HepG2 (cell line): ENCODE results near the gene SPAG5. TPM values are rescaled to one million over a fixed set of nuclear protein-coding genes. Genes with fewer than 3 reads are reported as not detected.

Experiments
- ATAD3A ChIP-seq: sonication (generic); formaldehyde crosslinking; IDR thresholded peaks from 2 replicates; pipeline ENCODE4 v1.4.0; 2020; ENCODE audit warnings: missing genetic modification reagents
- HMGA1 ChIP-seq: sonication (generic); formaldehyde crosslinking; conservative IDR thresholded peaks from 2 replicates; pipeline ENCODE4 v1.4.0; 2020; ENCODE audit warnings: missing genetic modification reagents
- HNRNPLL ChIP-seq: fragments of 200-400 bp; formaldehyde crosslinking; IDR thresholded peaks from 2 replicates; pipeline ENCODE4 v1.6.1; 2017; ENCODE audit warnings: mild to moderate bottlenecking, low read depth, low read length; ENCODE audit not compliant: poor library complexity, severe bottlenecking
- MLLT10 ChIP-seq: sonication (generic); formaldehyde crosslinking; IDR thresholded peaks from 2 replicates; pipeline ENCODE4 v1.4.0; 2020; ENCODE audit warnings: missing genetic modification reagents
- POGZ ChIP-seq: sonication (generic); formaldehyde crosslinking; IDR thresholded peaks from 2 replicates; pipeline ENCODE4 v1.4.0; 2020; ENCODE audit warnings: mild to moderate bottlenecking, missing genetic modification reagents
- SAFB2 ChIP-seq: sonication (generic); formaldehyde crosslinking; IDR thresholded peaks from 2 replicates; pipeline ENCODE4 v1.5.1; 2020; ENCODE audit warnings: missing genetic modification reagents, low read depth, mild to moderate bottlenecking, borderline replicate concordance
- SAP130 ChIP-seq: IDR thresholded peaks from 2 replicates; pipeline ENCODE4 v1.6.1; 2016; ENCODE audit warnings: low read depth
- SRSF1 ChIP-seq: fragments of 200-400 bp; formaldehyde crosslinking; optimal IDR thresholded peaks from 2 replicates; pipeline ENCODE3; 2017; ENCODE audit warnings: mild to moderate bottlenecking, low read depth, low read length, moderate library complexity
- ZFP1 ChIP-seq: IDR thresholded peaks from 2 replicates; pipeline ENCODE4 v1.6.1; 2016
- ZMAT3 ChIP-seq: sonication (generic); formaldehyde crosslinking; conservative IDR thresholded peaks from 2 replicates; pipeline ENCODE4 v1.7.0; 2021; ENCODE audit warnings: missing genetic modification reagents
- ZNF264 ChIP-seq: sonication (generic); formaldehyde crosslinking; IDR thresholded peaks from 2 replicates; pipeline ENCODE4 v1.4.0; 2020; ENCODE audit warnings: missing genetic modification reagents
- ZNF629 ChIP-seq: sonication (generic); formaldehyde crosslinking; conservative IDR thresholded peaks from 2 replicates; pipeline ENCODE4 v1.5.0; 2020; ENCODE audit warnings: missing genetic modification reagents
- ZNF652 ChIP-seq: IDR thresholded peaks from 2 replicates; pipeline ENCODE4 v1.6.1; 2016; ENCODE audit warnings: low read depth, borderline replicate concordance
- ZNF713 ChIP-seq: sonication (generic); formaldehyde crosslinking; IDR thresholded peaks from 2 replicates; pipeline ENCODE4 v1.4.0; 2020; ENCODE audit warnings: mild to moderate bottlenecking, missing genetic modification reagents
- polyA plus RNA-seq, 8 experiments: library from polyadenylated mRNA; depleted of rRNA in 3 of 8; stranded (reverse) in 7 of 8; unstranded in 1 of 8; fragments of >200 nt; fragmentation: Illumina TruSeq in 4 of 8; extraction: Trizol in 4 of 8; gene quantifications; 2 replicates each; pipeline versions ENCODE4 v1.2.1 to v1.2.3, GENCODE V29; 2011 to 2016; ENCODE audit warnings: low read depth in 4 of 8, missing spikeins in 1 of 8, mixed read lengths in 1 of 8; ENCODE audit not compliant: insufficient read depth in 1 of 8
- total RNA-seq, 5 experiments: library from RNA; depleted of rRNA; stranded (reverse); fragments of >200 nt; fragmentation: Illumina TruSeq; extraction: Trizol; gene quantifications; 2 replicates each; pipeline ENCODE4 v1.2.3, GENCODE V29; 2016; ENCODE audit warnings: low read depth in 1 of 5
- TF ChIP-seq, protein P1 (sequence below), 2 experiments: sonication (generic) in 1 of 2; formaldehyde crosslinking in 1 of 2; IDR thresholded peaks; 2 replicates each; pipeline versions ENCODE4 v1.5.1 to v1.6.1; 2011 to 2020; ENCODE audit warnings: borderline replicate concordance in 1 of 2, low read depth in 1 of 2, low read length in 1 of 2, mild to moderate bottlenecking in 1 of 2, missing genetic modification reagents in 1 of 2, moderate library complexity in 1 of 2
- TF ChIP-seq, protein P2 (sequence below): IDR thresholded peaks from 2 replicates; pipeline ENCODE4 v1.6.1; 2016; ENCODE audit warnings: missing compliant biosample characterization, missing genetic modification reagents, borderline replicate concordance
- TF ChIP-seq, protein P3 (sequence below): fragments of 450-650 bp; IDR thresholded peaks from 2 replicates; pipeline ENCODE4 v1.6.1; 2016
- TF ChIP-seq, protein P4 (sequence below): IDR thresholded peaks from 2 replicates; pipeline ENCODE4 v1.6.1; 2016; ENCODE audit warnings: missing compliant biosample characterization, missing genetic modification reagents, borderline replicate concordance
- TF ChIP-seq, protein P5 (sequence below): sonication (generic); formaldehyde crosslinking; IDR thresholded peaks from 2 replicates; pipeline ENCODE4 v1.8.1; 2023; ENCODE audit warnings: mild to moderate bottlenecking, missing genetic modification reagents, borderline replicate concordance
- TF ChIP-seq, protein P6 (sequence below): sonication (generic); formaldehyde crosslinking; IDR thresholded peaks from 2 replicates; pipeline ENCODE4 v1.4.0; 2020; ENCODE audit warnings: missing genetic modification reagents

The SPAG5 gene
- total and polyA plus RNA-seq, 2 of the 13 experiments (the other 11 are each of a cell fraction or from before 2014, with no cell fraction given), result 41.4 to 98.0 TPM

DNA sequence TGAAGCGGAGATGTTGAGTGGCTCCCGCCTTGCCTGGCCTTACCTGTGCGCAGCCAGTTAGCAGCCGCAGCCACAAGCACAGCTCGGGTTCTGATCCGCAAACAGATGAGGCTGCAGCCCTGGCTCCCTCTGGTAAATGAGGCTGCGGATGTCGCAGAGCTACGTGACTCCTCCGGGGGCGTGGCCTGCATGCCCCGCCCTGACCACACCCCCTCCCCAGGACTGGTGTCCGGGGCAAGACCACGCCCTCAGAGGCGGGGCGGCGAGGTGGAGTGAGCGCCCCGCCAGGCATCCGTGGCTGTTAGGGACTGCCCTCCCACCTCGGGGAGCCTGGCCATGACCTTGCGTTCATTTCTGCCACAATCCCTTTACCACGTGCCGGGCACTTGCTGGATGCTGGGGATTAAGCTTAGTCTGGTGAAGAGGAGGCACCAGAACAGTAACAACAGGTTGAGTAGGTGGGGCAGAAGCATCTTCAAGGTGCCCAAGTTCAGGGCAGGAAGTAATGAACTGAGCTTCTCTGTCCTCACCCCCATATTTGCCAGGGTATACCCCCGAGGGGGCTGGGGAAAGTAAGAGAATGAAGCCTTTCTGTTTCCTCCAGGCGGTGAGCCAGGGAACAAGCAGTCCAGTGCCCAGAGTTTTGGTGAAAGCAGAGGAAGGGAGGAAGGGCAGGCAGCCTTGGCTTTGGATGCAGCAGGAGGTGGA, 21.9 kb downstream of the SPAG5 start, which contains the start of gene ALDOC (continued):
- TF ChIP-seq, protein P1, sequence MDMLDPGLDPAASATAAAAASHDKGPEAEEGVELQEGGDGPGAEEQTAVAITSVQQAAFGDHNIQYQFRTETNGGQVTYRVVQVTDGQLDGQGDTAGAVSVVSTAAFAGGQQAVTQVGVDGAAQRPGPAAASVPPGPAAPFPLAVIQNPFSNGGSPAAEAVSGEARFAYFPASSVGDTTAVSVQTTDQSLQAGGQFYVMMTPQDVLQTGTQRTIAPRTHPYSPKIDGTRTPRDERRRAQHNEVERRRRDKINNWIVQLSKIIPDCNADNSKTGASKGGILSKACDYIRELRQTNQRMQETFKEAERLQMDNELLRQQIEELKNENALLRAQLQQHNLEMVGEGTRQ (IDR thresholded peaks at IDR 0.05; ENCODE audit: low read depth, low read length), result no peak; the same call in 1 of the 2 replicates
- TF ChIP-seq, protein P1 (CRISPR knock-in tag; IDR thresholded peaks at IDR 0.05; ENCODE audit: borderline replicate concordance), result peak; percentile 83; the same call in 1 of the 2 replicates
- TF ChIP-seq, protein P2, sequence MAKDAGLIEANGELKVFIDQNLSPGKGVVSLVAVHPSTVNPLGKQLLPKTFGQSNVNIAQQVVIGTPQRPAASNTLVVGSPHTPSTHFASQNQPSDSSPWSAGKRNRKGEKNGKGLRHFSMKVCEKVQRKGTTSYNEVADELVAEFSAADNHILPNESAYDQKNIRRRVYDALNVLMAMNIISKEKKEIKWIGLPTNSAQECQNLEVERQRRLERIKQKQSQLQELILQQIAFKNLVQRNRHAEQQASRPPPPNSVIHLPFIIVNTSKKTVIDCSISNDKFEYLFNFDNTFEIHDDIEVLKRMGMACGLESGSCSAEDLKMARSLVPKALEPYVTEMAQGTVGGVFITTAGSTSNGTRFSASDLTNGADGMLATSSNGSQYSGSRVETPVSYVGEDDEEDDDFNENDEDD (CRISPR knock-in tag), result peak; percentile 82; the same call in 1 of the 2 replicates
- TF ChIP-seq, protein P3, sequence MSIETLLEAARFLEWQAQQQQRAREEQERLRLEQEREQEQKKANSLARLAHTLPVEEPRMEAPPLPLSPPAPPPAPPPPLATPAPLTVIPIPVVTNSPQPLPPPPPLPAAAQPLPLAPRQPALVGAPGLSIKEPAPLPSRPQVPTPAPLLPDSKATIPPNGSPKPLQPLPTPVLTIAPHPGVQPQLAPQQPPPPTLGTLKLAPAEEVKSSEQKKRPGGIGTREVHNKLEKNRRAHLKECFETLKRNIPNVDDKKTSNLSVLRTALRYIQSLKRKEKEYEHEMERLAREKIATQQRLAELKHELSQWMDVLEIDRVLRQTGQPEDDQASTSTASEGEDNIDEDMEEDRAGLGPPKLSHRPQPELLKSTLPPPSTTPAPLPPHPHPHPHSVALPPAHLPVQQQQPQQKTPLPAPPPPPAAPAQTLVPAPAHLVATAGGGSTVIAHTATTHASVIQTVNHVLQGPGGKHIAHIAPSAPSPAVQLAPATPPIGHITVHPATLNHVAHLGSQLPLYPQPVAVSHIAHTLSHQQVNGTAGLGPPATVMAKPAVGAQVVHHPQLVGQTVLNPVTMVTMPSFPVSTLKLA, result peak; percentile 70
- TF ChIP-seq ZFP1 (CRISPR knock-in tag) (peak; percentile 86; the same call in 1 of the 2 replicates), HMGA1 (CRISPR knock-in tag) (no peak), ZNF652 (CRISPR knock-in tag) (0 out of 2 replicates have a peak, but pooled peaks have one; percentile 33), MLLT10 (CRISPR knock-in tag) (no peak), ZNF264 (CRISPR knock-in tag) (peak; percentile 82), POGZ (CRISPR knock-in tag) (no peak; the same call in 1 of the 2 replicates), ATAD3A (CRISPR knock-in tag) (no peak), ZMAT3 (CRISPR knock-in tag) (0 out of 2 replicates have a peak, but pooled peaks have one; percentile 31), SRSF1 (no peak), HNRNPLL (peak; percentile 69), SAFB2 (peak; percentile 77; the same call in 1 of the 2 replicates), SAP130 (CRISPR knock-in tag) (peak; percentile 90), ZNF629 (CRISPR knock-in tag) (peak; percentile 23; the same call in 1 of the 2 replicates), ZNF713 (no peak)
- TF ChIP-seq, protein P4, sequence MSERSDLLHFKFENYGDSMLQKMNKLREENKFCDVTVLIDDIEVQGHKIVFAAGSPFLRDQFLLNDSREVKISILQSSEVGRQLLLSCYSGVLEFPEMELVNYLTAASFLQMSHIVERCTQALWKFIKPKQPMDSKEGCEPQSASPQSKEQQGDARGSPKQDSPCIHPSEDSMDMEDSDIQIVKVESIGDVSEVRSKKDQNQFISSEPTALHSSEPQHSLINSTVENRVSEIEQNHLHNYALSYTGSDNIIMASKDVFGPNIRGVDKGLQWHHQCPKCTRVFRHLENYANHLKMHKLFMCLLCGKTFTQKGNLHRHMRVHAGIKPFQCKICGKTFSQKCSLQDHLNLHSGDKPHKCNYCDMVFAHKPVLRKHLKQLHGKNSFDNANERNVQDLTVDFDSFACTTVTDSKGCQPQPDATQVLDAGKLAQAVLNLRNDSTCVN (CRISPR knock-in tag), result no peak
- TF ChIP-seq, protein P5, sequence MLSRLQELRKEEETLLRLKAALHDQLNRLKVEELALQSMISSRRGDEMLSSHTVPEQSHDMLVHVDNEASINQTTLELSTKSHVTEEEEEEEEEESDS (CRISPR knock-in tag), result no peak
- TF ChIP-seq, protein P6, sequence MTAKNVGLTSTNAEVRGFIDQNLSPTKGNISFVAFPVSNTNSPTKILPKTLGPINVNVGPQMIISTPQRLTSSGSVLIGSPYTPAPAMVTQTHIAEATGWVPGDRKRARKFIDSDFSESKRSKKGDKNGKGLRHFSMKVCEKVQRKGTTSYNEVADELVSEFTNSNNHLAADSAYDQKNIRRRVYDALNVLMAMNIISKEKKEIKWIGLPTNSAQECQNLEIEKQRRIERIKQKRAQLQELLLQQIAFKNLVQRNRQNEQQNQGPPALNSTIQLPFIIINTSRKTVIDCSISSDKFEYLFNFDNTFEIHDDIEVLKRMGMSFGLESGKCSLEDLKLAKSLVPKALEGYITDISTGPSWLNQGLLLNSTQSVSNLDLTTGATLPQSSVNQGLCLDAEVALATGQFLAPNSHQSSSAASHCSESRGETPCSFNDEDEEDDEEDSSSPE, result peak; percentile 60; the same call in 1 of the 2 replicates
